OCI-LY3 (cell line): ENCODE measurements around the gene UBXN10.

Source experiments
- CTCF ChIP-seq: fragments of 200-600, 300-600 bp; sonication (generic); IDR thresholded peaks from 2 replicates; pipeline ENCODE4 v1.5.1; 2014; ENCODE audit warnings: antibody characterized with exemption, low read length, low read depth
- EZH2phosphoT487 ChIP-seq: fragments of 200-600 bp; shearing (Covaris generic); IDR thresholded peaks from 2 replicates; pipeline ENCODE4 v1.6.1; 2018; ENCODE audit warnings: antibody characterized with exemption, mixed run types, low read depth

- no peak for TF ChIP-seq CTCF
- TF ChIP-seq EZH2phosphoT487 = no peak
Measured at GRCh38 chr1:20141001-20141400, 44.9 kb upstream of the UBXN10 start.
